SU-DHL-6 (cell line): Measurements from ENCODE around the gene ACADSB.

ENCODE experiments used
- H2AFZ ChIP-seq: fragments of 200-600 bp; sonication (generic); 2 replicates; pipeline ENCODE4 v1.6.1; 2014; ENCODE audit warnings: low read depth, mild to moderate bottlenecking, moderate library complexity, mixed read lengths, antibody characterized with exemption, low read length; ENCODE audit not compliant: severe bottlenecking
- H3F3A ChIP-seq: fragments of 200-600 bp; shearing (Covaris generic); 2 replicates; pipeline ENCODE4 v1.6.0; 2016; ENCODE audit warnings: antibody characterized with exemption, mild to moderate bottlenecking; ENCODE audit not compliant: insufficient read depth
- H3K27ac ChIP-seq: fragments of 200-600 bp; sonication (generic); 2 replicates; pipeline ENCODE4 v1.5.1; 2016; ENCODE audit warnings: low read depth, mild to moderate bottlenecking, low read length, moderate library complexity, mixed read lengths
- H3K27me3 ChIP-seq: fragments of 200-600 bp; sonication (generic), shearing (Covaris generic); 2 replicates; pipeline ENCODE4 v1.6.0; 2014; ENCODE audit warnings: mild to moderate bottlenecking, low read length
- H3K36me3 ChIP-seq: fragments of 200-600 bp; sonication (generic); 2 replicates; pipeline ENCODE4 v1.6.1; 2014; ENCODE audit warnings: mild to moderate bottlenecking, low read length, mixed read lengths
- H3K4me2 ChIP-seq: fragments of 300-600, 200-600 bp; shearing (Covaris generic), sonication (generic); 2 replicates; pipeline ENCODE4 v1.6.0; 2014; ENCODE audit warnings: low read length, low read depth, mild to moderate bottlenecking; ENCODE audit not compliant: poor library complexity, severe bottlenecking
- H3K4me3 ChIP-seq: fragments of 200-600 bp; sonication (generic); 2 replicates; pipeline ENCODE4 v1.5.1; 2014; ENCODE audit warnings: antibody characterized with exemption, low read length, mild to moderate bottlenecking, mixed read lengths; ENCODE audit not compliant: insufficient read depth, poor library complexity, severe bottlenecking
- H3K79me2 ChIP-seq: fragments of 200-600 bp; sonication (generic); 2 replicates; pipeline ENCODE4 v1.6.1; 2014; ENCODE audit warnings: mild to moderate bottlenecking, low read length, moderate library complexity; ENCODE audit not compliant: insufficient read depth
- H3K9ac ChIP-seq: fragments of 200-600 bp; sonication (generic); 2 replicates; pipeline ENCODE4 v1.7.0; 2014; ENCODE audit warnings: mild to moderate bottlenecking, low read length
- H3K9me2 ChIP-seq: fragments of 200-600 bp; sonication (generic); replicated peaks from 2 replicates; pipeline ENCODE4 v1.6.1; 2014; ENCODE audit warnings: low read length; ENCODE audit not compliant: insufficient read depth
- H3K9me3 ChIP-seq: fragments of 200-600 bp; sonication (generic); 2 replicates; pipeline ENCODE4 v1.6.1; 2014; ENCODE audit warnings: low read length, mixed read lengths; ENCODE audit not compliant: insufficient read depth
- H4K20me1 ChIP-seq: fragments of 200-600 bp; sonication (generic); 2 replicates; pipeline ENCODE4 v1.6.1; 2014; ENCODE audit warnings: low read depth, mild to moderate bottlenecking, antibody characterized with exemption, low read length, moderate library complexity, mixed read lengths
- CTCF ChIP-seq: fragments of 200-600 bp; sonication (generic); IDR thresholded peaks from one replicate; pipeline ENCODE4 v1.5.1; 2017; ENCODE audit warnings: antibody characterized with exemption, mild to moderate bottlenecking, low read length, moderate library complexity; ENCODE audit not compliant: insufficient read depth, poor library complexity, severe bottlenecking
- EZH2phosphoT487 ChIP-seq: fragments of 200-600 bp; sonication (generic), shearing (Covaris generic); conservative IDR thresholded peaks from 2 replicates; pipeline ENCODE4 v1.6.1; 2018; ENCODE audit warnings: mild to moderate bottlenecking, antibody characterized with exemption, low read length, moderate library complexity, mixed read lengths

The ACADSB gene

GRCh38 chr10:122980209-122981065 lies 28.4 kb upstream of the ACADSB start, which contains the start of gene PSTK:
PSTK (plus strand) TSS chr10:122980401; CDS start chr10:122980480, 79 bp downstream.
- H3K4me2 ChIP-seq: peak within 1 kb of the TSS; percentile 98
- no peaks in the 10 kb centered on the region for H3K27me3 ChIP-seq
- H3K27ac ChIP-seq: peak within 1 kb of the TSS; percentile 76
- TF ChIP-seq EZH2phosphoT487 (no peak), CTCF (peak; percentile 54)
- H3K9me2 ChIP-seq: no peaks in the 10 kb centered on the region
- H3K4me3 ChIP-seq: peak within 1 kb of the TSS; percentile 73
- H3K79me2 ChIP-seq: no peaks in the 10 kb centered on the region
- peak within 1 kb of the TSS; percentile 99 for H2AFZ ChIP-seq
- H3K9me3 ChIP-seq: no peaks in the 10 kb centered on the region
- H3F3A ChIP-seq: no peaks in the 10 kb centered on the region
- no peaks in the 10 kb centered on the region for H3K36me3 ChIP-seq
- no peaks in the 10 kb centered on the region for H4K20me1 ChIP-seq
- peak within 1 kb of the TSS; percentile 76 for H3K9ac ChIP-seq

GRCh38 chr10:122981066-122981464 lies 27.7 kb upstream of the ACADSB start:
- H3K79me2 ChIP-seq: no peaks in the 10 kb centered on the region
- H3K27ac ChIP-seq: no peak overlapping the region
- H3K9ac ChIP-seq: peak overlapping the region; percentile 76
- H4K20me1 ChIP-seq: no peaks in the 10 kb centered on the region
- H3K9me2 ChIP-seq: no peaks in the 10 kb centered on the region
- no peaks in the 10 kb centered on the region for H3K36me3 ChIP-seq
- H3K4me2 ChIP-seq: peak overlapping the region; percentile 77
- H3K4me3 ChIP-seq: peak overlapping the region; percentile 58
- H3K27me3 ChIP-seq: no peaks in the 10 kb centered on the region
- TF ChIP-seq CTCF (peak; percentile 14), EZH2phosphoT487 (no peak)
- no peaks in the 10 kb centered on the region for H3K9me3 ChIP-seq
- no peaks in the 10 kb centered on the region for H3F3A ChIP-seq
- peak overlapping the region; percentile 73 for H2AFZ ChIP-seq

GRCh38 chr10:122983898-122984297 lies 24.9 kb upstream of the ACADSB start:
- H3K9ac ChIP-seq: no peak overlapping the region
- no peaks in the 10 kb centered on the region for H3K27me3 ChIP-seq
- TF ChIP-seq EZH2phosphoT487 (no peak), CTCF (no peak)
- H3K36me3 ChIP-seq: no peaks in the 10 kb centered on the region
- no peak overlapping the region for H3K4me2 ChIP-seq
- no peaks in the 10 kb centered on the region for H3K79me2 ChIP-seq
- no peaks in the 10 kb centered on the region for H4K20me1 ChIP-seq
- no peaks in the 10 kb centered on the region for H3F3A ChIP-seq
- H2AFZ ChIP-seq: no peak overlapping the region
- H3K9me2 ChIP-seq: no peaks in the 10 kb centered on the region
- H3K4me3 ChIP-seq: no peak overlapping the region
- H3K27ac ChIP-seq: no peak overlapping the region
- no peaks in the 10 kb centered on the region for H3K9me3 ChIP-seq
